Measurements from ENCODE around the gene NT5DC2. TPM values are rescaled to one million over a fixed set of nuclear protein-coding genes. Genes with fewer than 3 reads are reported as not detected.

Gene NT5DC2
- total and polyA plus RNA-seq, 2 of the 8 experiments (the other 6 are each of a cell fraction or from before 2014, with no cell fraction given), result 331 to 477 TPM

- Histone ChIP-seq H2AK5ac (ENCODE audit: low read depth, low read length) (no peak overlapping the region), H2AFZ (ENCODE audit: low read length) (no peak overlapping the region), H3K4me1 (replicated peaks in 1 of 4; ENCODE audit: control insufficient read depth in 3 of 4, insufficient read depth in 4 of 4, low read length in 3 of 4) (peaks cover 0 to 9% (median 5%) of the 10 kb centered on the region in 4 experiments; a peak in 4 of 7 replicates), H3K27ac (ENCODE audit: low read depth, low read length) (no peak overlapping the region), H3K79me1 (ENCODE audit: low read depth, low read length) (no peaks in the 10 kb centered on the region), H3K36me3 (ENCODE audit: control insufficient read depth in 2 of 4, insufficient read depth in 4 of 4, low read length in 3 of 4) (no peaks in the 10 kb centered on the region), H4K20me1 (replicated peaks in 1 of 2; ENCODE audit: control insufficient read depth in 1 of 2, insufficient read depth in 2 of 2, low read length in 2 of 2) (no peaks in the 10 kb centered on the region), H2BK20ac (ENCODE audit: low read length) (no peak overlapping the region), H4K8ac (ENCODE audit: extremely low read depth, insufficient read depth, low read length) (0 out of 2 replicates have a peak overlapping the region, but pooled peaks have one; percentile 45), H3K23me2 (ENCODE audit: low read depth, low read length) (no peaks in the 10 kb centered on the region), H3K79me2 (ENCODE audit: control insufficient read depth in 1 of 2, insufficient read depth in 2 of 2, low read length in 2 of 2) (no peaks in the 10 kb centered on the region), H4K91ac (replicated peaks; ENCODE audit: insufficient read length, low read length) (no peak overlapping the region), H4K5ac (ENCODE audit: insufficient read length, low read depth, low read length) (no peak overlapping the region), H2BK15ac (ENCODE audit: low read length) (no peak overlapping the region), H3K14ac (ENCODE audit: insufficient read length) (no peak overlapping the region), H3K4ac (replicated peaks; ENCODE audit: insufficient read length, low read depth, low read length) (no peak overlapping the region), H2BK12ac (ENCODE audit: low read depth, low read length) (no peak overlapping the region), H3K18ac (ENCODE audit: extremely low read depth, low read length) (no peak overlapping the region), H3K56ac (replicated peaks; ENCODE audit: insufficient read length, low read depth, low read length) (no peak overlapping the region), H3K4me3 (ENCODE audit: extremely low read depth in 1 of 4, insufficient read depth in 2 of 4, low read depth in 3 of 4, low read length in 4 of 4) (no peak overlapping the region), H2BK120ac (replicated peaks; ENCODE audit: low read depth, low read length) (no peak overlapping the region), H3K27me3 (replicated peaks in 1 of 4; ENCODE audit: control insufficient read depth in 3 of 4, extremely low read depth in 1 of 4, insufficient read depth in 3 of 4, low read length in 3 of 4) (no peaks in the 10 kb centered on the region), H3K9ac (replicated peaks in 1 of 4; ENCODE audit: extremely low read depth in 1 of 4, low read depth in 3 of 4, low read length in 3 of 4) (no peak overlapping the region), H3K23ac (ENCODE audit: insufficient read length) (no peak overlapping the region), H3K4me2 (ENCODE audit: insufficient read depth in 1 of 2, low read depth in 2 of 2, low read length in 2 of 2) (no peak overlapping the region), H3K9me3 (ENCODE audit: insufficient read depth in 2 of 2, low read depth in 1 of 2, low read length in 1 of 2) (no peaks in the 10 kb centered on the region), H2BK5ac (ENCODE audit: low read depth, low read length) (no peak overlapping the region)
- WGBS, 2 experiments (ENCODE audit: extremely low coverage in 1 of 2, insufficient coverage in 1 of 2, insufficient read length in 1 of 2, insufficient replicate concordance in 2 of 2, low coverage in 1 of 2, low lambda C conversion rate in 2 of 2, missing lambda C conversion rate in 1 of 2), result 80% methylated on average over 5 of the region's 5 CpGs; no CpG with 5 or more reads in 1 of the 2 experiments
- POLR2A ChIA-PET (ENCODE audit: partially characterized antibody), result no interaction called here
- DNase-seq (ENCODE audit: low read depth in 1 of 2, low spot score in 2 of 2) (no peak), FAIRE-seq (no peak)
- CTCF ChIA-PET (ENCODE audit: partially characterized antibody), result no interaction called here
- TF ChIP-seq BRCA1 (IDR thresholded peaks at IDR 0.05; ENCODE audit: low read depth, low read length) (no peak), CTBP2 (IDR thresholded peaks at IDR 0.05; ENCODE audit: borderline replicate concordance, insufficient read depth, insufficient read length, low read length) (no peak), CBX8 (IDR thresholded peaks at IDR 0.05; ENCODE audit: borderline replicate concordance, low read depth, low read length) (no peak), TAF7 (optimal IDR thresholded peaks at IDR 0.05; ENCODE audit: borderline replicate concordance, low read depth, low read length) (no peak), TBP (IDR thresholded peaks at IDR 0.05; ENCODE audit: low read depth, low read length) (no peak), SRF (IDR thresholded peaks at IDR 0.05; ENCODE audit: low read depth, low read length) (no peak), GTF2F1 (IDR thresholded peaks at IDR 0.05; ENCODE audit: borderline replicate concordance, low read depth, low read length) (no peak), BACH1 (IDR thresholded peaks at IDR 0.05; ENCODE audit: low read length) (no peak), PHF8 (conservative IDR thresholded peaks at IDR 0.05; ENCODE audit: low read depth, low read length) (no peak), CBX5 (IDR thresholded peaks at IDR 0.05; ENCODE audit: low read depth, low read length) (no peak), NANOG (IDR thresholded peaks at IDR 0.05; ENCODE audit: insufficient read depth, low read depth, low read length, poor library complexity, severe bottlenecking) (no peak), SAP30 (IDR thresholded peaks at IDR 0.05; ENCODE audit: insufficient read depth, insufficient replicate concordance, low read length) (no peak), POLR2AphosphoS5 (IDR thresholded peaks at IDR 0.05; ENCODE audit: low read depth, low read length) (no peak)
- TF ChIP-seq, protein P1, sequence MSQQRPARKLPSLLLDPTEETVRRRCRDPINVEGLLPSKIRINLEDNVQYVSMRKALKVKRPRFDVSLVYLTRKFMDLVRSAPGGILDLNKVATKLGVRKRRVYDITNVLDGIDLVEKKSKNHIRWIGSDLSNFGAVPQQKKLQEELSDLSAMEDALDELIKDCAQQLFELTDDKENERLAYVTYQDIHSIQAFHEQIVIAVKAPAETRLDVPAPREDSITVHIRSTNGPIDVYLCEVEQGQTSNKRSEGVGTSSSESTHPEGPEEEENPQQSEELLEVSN (IDR thresholded peaks at IDR 0.05), result no peak
Observed at GRCh38 chr3:52507359-52507758, 26.3 kb downstream of the NT5DC2 start.
